ENCODE measurements around the gene ATOX1. TPM values are rescaled to one million over a fixed set of nuclear protein-coding genes. Genes with fewer than 3 reads are reported as not detected.

Gene ATOX1
- total and polyA plus RNA-seq, 2 of the 8 experiments (the other 6 are each of a cell fraction or from before 2014, with no cell fraction given): 79.9 to 232 TPM

DNA sequence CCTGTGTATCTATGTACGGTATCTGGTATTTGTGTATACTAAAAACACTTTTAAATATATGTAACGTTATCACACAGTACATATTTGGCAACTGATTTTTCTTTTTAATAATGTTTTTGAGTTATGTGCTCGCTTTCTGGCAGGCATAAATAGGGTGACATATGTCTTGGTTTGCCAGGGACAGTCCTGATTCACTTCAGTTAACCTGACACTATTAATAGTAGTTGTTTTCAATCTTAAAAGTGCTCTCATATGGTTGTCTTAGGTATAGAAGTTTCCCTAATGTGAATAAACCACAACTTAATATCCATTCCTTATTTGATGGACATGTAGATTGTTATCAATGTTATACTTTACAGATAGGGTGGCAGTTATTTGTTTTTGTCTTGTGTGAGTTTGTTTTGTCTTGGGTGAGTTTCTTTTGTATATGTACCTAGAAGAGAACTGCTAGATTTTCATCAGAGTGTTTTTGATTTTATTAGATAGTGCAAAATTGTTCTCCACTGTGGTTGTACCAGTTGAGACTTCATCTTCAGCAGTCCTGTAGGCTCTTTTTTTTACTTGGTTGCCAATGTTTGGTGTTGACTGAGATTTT is 21.2 kb upstream of the ATOX1 start:
- Histone ChIP-seq H3K27me3 (replicated peaks in 1 of 4; ENCODE audit: control insufficient read depth in 3 of 4, extremely low read depth in 1 of 4, insufficient read depth in 3 of 4, low read length in 3 of 4) (no peaks in the 10 kb centered on the region), H2BK20ac (ENCODE audit: low read length) (no peak overlapping the region), H2BK15ac (ENCODE audit: low read length) (no peak overlapping the region), H3K18ac (ENCODE audit: extremely low read depth, low read length) (no peak overlapping the region), H3K79me2 (ENCODE audit: control insufficient read depth in 1 of 2, insufficient read depth in 2 of 2, low read length in 2 of 2) (peaks cover 71 to 100% of the 10 kb centered on the region in 2 experiments), H4K91ac (replicated peaks; ENCODE audit: insufficient read length, low read length) (no peak overlapping the region), H3K9me3 (ENCODE audit: insufficient read depth in 2 of 2, low read depth in 1 of 2, low read length in 1 of 2) (no peaks in the 10 kb centered on the region), H2BK5ac (ENCODE audit: low read depth, low read length) (no peak overlapping the region), H3K56ac (replicated peaks; ENCODE audit: insufficient read length, low read depth, low read length) (no peak overlapping the region), H3K36me3 (ENCODE audit: control insufficient read depth in 2 of 4, insufficient read depth in 4 of 4, low read length in 3 of 4) (peaks cover 0 to 20% (median 5%) of the 10 kb centered on the region in 4 experiments; a peak in 4 of 8 replicates), H3K79me1 (ENCODE audit: low read depth, low read length) (no peaks in the 10 kb centered on the region; the same call in 1 of the 2 replicates), H3K4me3 (ENCODE audit: extremely low read depth in 1 of 4, insufficient read depth in 2 of 4, low read depth in 3 of 4, low read length in 4 of 4) (no peak overlapping the region; a peak in 1 of 8 replicates), H3K23me2 (ENCODE audit: low read depth, low read length) (no peaks in the 10 kb centered on the region), H3K14ac (ENCODE audit: insufficient read length) (no peak overlapping the region), H2AK5ac (ENCODE audit: low read depth, low read length) (no peak overlapping the region), H2BK120ac (replicated peaks; ENCODE audit: low read depth, low read length) (no peak overlapping the region), H3K4me1 (replicated peaks in 1 of 4; ENCODE audit: control insufficient read depth in 3 of 4, insufficient read depth in 4 of 4, low read length in 3 of 4) (peaks cover 0 to 19% (median 9%) of the 10 kb centered on the region in 4 experiments; a peak in 6 of 7 replicates), H3K27ac (ENCODE audit: low read depth, low read length) (no peak overlapping the region), H3K4me2 (ENCODE audit: insufficient read depth in 1 of 2, low read depth in 2 of 2, low read length in 2 of 2) (peak overlapping the region; percentile 19 to 43; a peak in 3 of 4 replicates), H4K20me1 (replicated peaks in 1 of 2; ENCODE audit: control insufficient read depth in 1 of 2, insufficient read depth in 2 of 2, low read length in 2 of 2) (peaks cover 37 to 74% of the 10 kb centered on the region in 2 experiments), H2BK12ac (ENCODE audit: low read depth, low read length) (no peak overlapping the region), H4K5ac (ENCODE audit: insufficient read length, low read depth, low read length) (no peak overlapping the region), H2AFZ (ENCODE audit: low read length) (no peak overlapping the region), H4K8ac (ENCODE audit: extremely low read depth, insufficient read depth, low read length) (no peak overlapping the region), H3K4ac (replicated peaks; ENCODE audit: insufficient read length, low read depth, low read length) (no peak overlapping the region), H3K23ac (ENCODE audit: insufficient read length) (no peak overlapping the region), H3K9ac (replicated peaks in 1 of 4; ENCODE audit: extremely low read depth in 1 of 4, low read depth in 3 of 4, low read length in 3 of 4) (no peak overlapping the region)
- POLR2A ChIA-PET (ENCODE audit: partially characterized antibody): interaction anchor here (1.3 to 2.6 kb wide), 4 partner anchors 8 to 32 kb away, joined by 3 to 37 read pairs (median 8); partner anchors contain the start of gene G3BP1
- DNase-seq (ENCODE audit: low read depth in 1 of 2, low spot score in 2 of 2): no peak
- no peak for TF ChIP-seq POLR2A (IDR thresholded peaks at IDR 0.05; ENCODE audit: control extremely low read depth in 1 of 2, low read depth in 2 of 2, low read length in 2 of 2)
- WGBS, 2 experiments (ENCODE audit: extremely low coverage in 1 of 2, insufficient coverage in 1 of 2, insufficient read length in 1 of 2, insufficient replicate concordance in 2 of 2, low coverage in 1 of 2, low lambda C conversion rate in 2 of 2, missing lambda C conversion rate in 1 of 2): 87% methylated on average over 3 of the region's 3 CpGs; no CpG with 5 or more reads in 1 of the 2 experiments
- FAIRE-seq: no peak
- CTCF ChIA-PET (ENCODE audit: partially characterized antibody): no interaction called here

Measured in H1 (cell line).